HG03432 (cell line): ENCODE data around the gene CYTH4.
"Not testable (repeated sequence)": the region's sequence is repeated elsewhere in the genome, so short reads cannot be mapped to it uniquely, and the experiment has no call there.

Source experiments
- ATAC-seq: cut with Tn5 transposase; IDR thresholded peaks from one replicate; pipeline ENCODE4 v1.9.1; 2021; ENCODE audit warnings: mild to moderate bottlenecking, moderate library complexity; ENCODE audit not compliant: unreplicated experiment

The CYTH4 gene

GRCh38 chr22:37282385-37282677, at the start of gene CYTH4:
TSS of gene CYTH4 (plus strand) at chr22:37282508. CDS start at chr22:37282570, 62 bp downstream.
- peak; percentile 54 for ATAC-seq

- ATAC-seq = not testable (repeated sequence)
Observed at GRCh38 chr22:37233371-37233750, 48.9 kb upstream of the CYTH4 start.

- ATAC-seq = no peak
Observed at GRCh38 chr22:37233751-37234631, 48.3 kb upstream of the CYTH4 start.

GRCh38 chr22:37234736-37235711, 47.3 kb upstream of the CYTH4 start:
- no peak for ATAC-seq

GRCh38 chr22:37235897-37236607, 46.3 kb upstream of the CYTH4 start:
- ATAC-seq = no peak

- ATAC-seq = no peak
Observed at GRCh38 chr22:37237371-37238268, 44.7 kb upstream of the CYTH4 start.

GRCh38 chr22:37239336-37240239, 42.7 kb upstream of the CYTH4 start:
- no peak for ATAC-seq

- no peak for ATAC-seq
Observed at GRCh38 chr22:37240240-37240940, 41.9 kb upstream of the CYTH4 start.

GRCh38 chr22:37240941-37241320, 41.4 kb upstream of the CYTH4 start:
- ATAC-seq = no peak

GRCh38 chr22:37241351-37242142, 40.8 kb upstream of the CYTH4 start:
- no peak for ATAC-seq

GRCh38 chr22:37242395-37242918, 39.9 kb upstream of the CYTH4 start:
- peak; percentile 57 for ATAC-seq

GRCh38 chr22:37243402-37244113, 38.8 kb upstream of the CYTH4 start:
- no peak for ATAC-seq

GRCh38 chr22:37244114-37244921, 38.0 kb upstream of the CYTH4 start, which contains the start of gene RAC2:
TSS of gene RAC2 (minus strand) at chr22:37244269. CDS start at chr22:37244148, 121 bp downstream.
- ATAC-seq = peak; percentile 48

- ATAC-seq = no peak
Observed at GRCh38 chr22:37244922-37245722, 37.2 kb upstream of the CYTH4 start.

GRCh38 chr22:37245740-37246139, 36.6 kb upstream of the CYTH4 start:
- no peak for ATAC-seq
